Endothelial cell (in vitro differentiated cells): ENCODE results near the gene BICD2. TPM values are rescaled to one million over a fixed set of nuclear protein-coding genes. Genes with fewer than 3 reads are reported as not detected.

ENCODE experiments used
- DNase-seq: peaks from one replicate; pipeline ENCODE4 v3.0.0; 2021; ENCODE audit warnings: low spot score
- H3K27ac Mint-ChIP-seq: one replicate; pipeline ENCODE4 v1.8.0; 2021; ENCODE audit warnings: mixed read lengths, inconsistent platforms; ENCODE audit not compliant: unreplicated experiment
- H3K27me3 Mint-ChIP-seq: one replicate; pipeline ENCODE4 v1.8.0; 2021; ENCODE audit warnings: mild to moderate bottlenecking, moderate library complexity, mixed read lengths, inconsistent platforms; ENCODE audit not compliant: unreplicated experiment
- H3K36me3 Mint-ChIP-seq: one replicate; pipeline ENCODE4 v1.8.0; 2021; ENCODE audit warnings: mild to moderate bottlenecking, low read depth, mixed read lengths, inconsistent platforms; ENCODE audit not compliant: unreplicated experiment
- H3K4me1 Mint-ChIP-seq: one replicate; pipeline ENCODE4 v1.8.0; 2021; ENCODE audit warnings: mild to moderate bottlenecking, mixed read lengths, inconsistent platforms; ENCODE audit not compliant: unreplicated experiment
- H3K4me3 Mint-ChIP-seq: one replicate; pipeline ENCODE4 v1.8.0; 2021; ENCODE audit warnings: mild to moderate bottlenecking, mixed read lengths, inconsistent platforms; ENCODE audit not compliant: unreplicated experiment
- H3K9me3 Mint-ChIP-seq: one replicate; pipeline ENCODE4 v1.8.0; 2021; ENCODE audit warnings: mixed read lengths, inconsistent platforms; ENCODE audit not compliant: unreplicated experiment
- total RNA-seq: library from RNA; stranded (reverse); fragmentation: NEBNext Ultra II Directional; extraction: Animal tissue kit (Norgen Biotek cat#: 25700); gene quantifications from one replicate; pipeline ENCODE4 v1.2.1, GENCODE V29; 2021; ENCODE audit not compliant: unreplicated experiment
- TF ChIP-seq, protein P1 (sequence below): fragments of 200-600 bp; sonication (generic); IDR thresholded peaks from one replicate; pipeline ENCODE4 v1.5.0; 2021; ENCODE audit warnings: antibody characterized with exemption; ENCODE audit not compliant: unreplicated experiment

The BICD2 gene
- total RNA-seq, 1 donor from 2014 or later = 31.8 TPM

GRCh38 chr9:92714787-92715487 lies 49.7 kb downstream of the BICD2 start:
- DNase-seq = no peak
- no peak overlapping the region for H3K27ac Mint-ChIP-seq
- peaks cover 10% of the 10 kb centered on the region for H3K4me1 Mint-ChIP-seq
- peaks cover 11% of the 10 kb centered on the region for H3K36me3 Mint-ChIP-seq
- H3K4me3 Mint-ChIP-seq = no peak overlapping the region
- peaks cover 3% of the 10 kb centered on the region for H3K27me3 Mint-ChIP-seq
- H3K9me3 Mint-ChIP-seq = no peaks in the 10 kb centered on the region
- TF ChIP-seq, protein P1, sequence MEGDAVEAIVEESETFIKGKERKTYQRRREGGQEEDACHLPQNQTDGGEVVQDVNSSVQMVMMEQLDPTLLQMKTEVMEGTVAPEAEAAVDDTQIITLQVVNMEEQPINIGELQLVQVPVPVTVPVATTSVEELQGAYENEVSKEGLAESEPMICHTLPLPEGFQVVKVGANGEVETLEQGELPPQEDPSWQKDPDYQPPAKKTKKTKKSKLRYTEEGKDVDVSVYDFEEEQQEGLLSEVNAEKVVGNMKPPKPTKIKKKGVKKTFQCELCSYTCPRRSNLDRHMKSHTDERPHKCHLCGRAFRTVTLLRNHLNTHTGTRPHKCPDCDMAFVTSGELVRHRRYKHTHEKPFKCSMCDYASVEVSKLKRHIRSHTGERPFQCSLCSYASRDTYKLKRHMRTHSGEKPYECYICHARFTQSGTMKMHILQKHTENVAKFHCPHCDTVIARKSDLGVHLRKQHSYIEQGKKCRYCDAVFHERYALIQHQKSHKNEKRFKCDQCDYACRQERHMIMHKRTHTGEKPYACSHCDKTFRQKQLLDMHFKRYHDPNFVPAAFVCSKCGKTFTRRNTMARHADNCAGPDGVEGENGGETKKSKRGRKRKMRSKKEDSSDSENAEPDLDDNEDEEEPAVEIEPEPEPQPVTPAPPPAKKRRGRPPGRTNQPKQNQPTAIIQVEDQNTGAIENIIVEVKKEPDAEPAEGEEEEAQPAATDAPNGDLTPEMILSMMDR = no peak

DNA sequence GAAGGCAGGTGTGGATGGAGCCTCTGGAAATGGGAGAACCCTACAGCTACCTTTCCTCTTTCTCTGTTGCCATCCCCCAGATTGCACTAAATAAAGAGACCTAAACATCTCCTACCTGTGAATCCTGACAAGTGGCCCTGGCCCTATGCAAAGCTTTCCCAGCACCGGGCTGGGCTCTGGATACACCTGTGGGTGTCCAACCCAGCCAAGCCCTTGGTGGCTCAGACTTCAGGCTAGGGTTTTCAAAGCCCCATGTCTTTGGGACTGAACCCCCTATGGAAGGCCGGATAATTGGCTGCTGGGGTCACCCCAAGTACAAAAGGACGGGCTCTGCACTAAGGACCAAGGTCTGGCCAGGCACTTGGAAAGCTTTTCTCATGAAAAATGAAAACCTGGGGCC lies 50.6 kb downstream of the BICD2 start:
- Mint-ChIP-seq H3K4me1 (peaks cover 10% of the 10 kb centered on the region), H3K9me3 (no peaks in the 10 kb centered on the region), H3K27ac (no peak overlapping the region), H3K36me3 (peaks cover 11% of the 10 kb centered on the region), H3K27me3 (peaks cover 2% of the 10 kb centered on the region), H3K4me3 (no peak overlapping the region)
- no peak for DNase-seq
- TF ChIP-seq, protein P1 = no peak

GRCh38 chr9:92713528-92713927 lies 51.1 kb downstream of the BICD2 start:
- no peak overlapping the region for H3K27ac Mint-ChIP-seq
- TF ChIP-seq, protein P1 = no peak
- H3K4me3 Mint-ChIP-seq = no peak overlapping the region
- H3K4me1 Mint-ChIP-seq = peaks cover 10% of the 10 kb centered on the region
- no peak for DNase-seq
- H3K9me3 Mint-ChIP-seq = no peaks in the 10 kb centered on the region
- H3K27me3 Mint-ChIP-seq = peaks cover 2% of the 10 kb centered on the region
- peaks cover 11% of the 10 kb centered on the region for H3K36me3 Mint-ChIP-seq

- no peak overlapping the region for H3K4me3 Mint-ChIP-seq
- peaks cover 10% of the 10 kb centered on the region for H3K4me1 Mint-ChIP-seq
- no peak for DNase-seq
- H3K27me3 Mint-ChIP-seq = peaks cover 2% of the 10 kb centered on the region
- H3K36me3 Mint-ChIP-seq = peaks cover 8% of the 10 kb centered on the region
- no peak overlapping the region for H3K27ac Mint-ChIP-seq
- H3K9me3 Mint-ChIP-seq = no peaks in the 10 kb centered on the region
- TF ChIP-seq, protein P1 = no peak
Observed at GRCh38 chr9:92712767-92713166, 51.9 kb downstream of the BICD2 start.

DNA sequence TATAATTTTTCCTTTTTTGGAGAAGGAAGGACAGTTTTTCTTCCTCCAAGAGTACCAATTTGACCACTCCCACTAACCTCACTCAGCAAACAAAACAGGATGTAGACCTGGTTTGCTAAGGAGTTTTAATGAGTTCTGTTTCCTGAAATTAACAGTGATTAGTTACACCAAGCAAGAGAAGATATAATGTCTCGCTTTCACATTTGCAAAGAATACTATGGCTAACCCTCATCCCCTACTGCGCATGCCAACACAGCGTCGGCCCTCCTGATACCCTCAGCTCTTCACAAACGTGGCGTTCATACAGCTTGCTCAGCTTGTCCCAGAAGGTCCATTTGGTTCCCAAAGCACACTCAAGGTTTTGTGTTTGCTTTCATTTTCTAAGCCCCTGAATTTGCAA lies 52.8 kb downstream of the BICD2 start:
- peaks cover 6% of the 10 kb centered on the region for H3K36me3 Mint-ChIP-seq
- no peaks in the 10 kb centered on the region for H3K9me3 Mint-ChIP-seq
- TF ChIP-seq, protein P1 = no peak
- DNase-seq = no peak
- H3K27ac Mint-ChIP-seq = peak overlapping the region; percentile 44
- peaks cover 10% of the 10 kb centered on the region for H3K4me1 Mint-ChIP-seq
- H3K4me3 Mint-ChIP-seq = no peak overlapping the region
- H3K27me3 Mint-ChIP-seq = no peaks in the 10 kb centered on the region
